ENCODE data around the gene MAP2K6.

Gene MAP2K6

DNA sequence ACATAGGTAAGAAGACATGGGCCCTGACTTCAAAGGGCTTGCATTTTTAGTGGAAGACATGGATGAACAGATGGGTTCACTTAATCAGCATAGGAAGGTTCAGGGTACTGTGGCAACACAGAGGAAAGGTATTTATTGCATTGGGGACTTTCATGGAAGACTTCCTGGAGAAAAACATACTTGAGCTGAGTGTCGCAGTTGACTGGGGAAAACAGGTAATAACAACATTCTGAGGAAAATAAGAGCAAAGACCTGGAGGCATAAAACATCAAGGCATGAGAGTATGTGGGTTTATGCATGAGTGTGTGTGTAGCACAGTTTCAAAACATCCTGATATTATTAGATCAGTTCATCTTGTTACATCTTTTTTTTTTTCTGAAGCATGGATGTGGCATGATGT is 82.7 kb downstream of the MAP2K6 start:
- no peak for DNase-seq

GRCh38 chr17:69499318-69499717 is 84.8 kb downstream of the MAP2K6 start:
- DNase-seq: no peak

DNA sequence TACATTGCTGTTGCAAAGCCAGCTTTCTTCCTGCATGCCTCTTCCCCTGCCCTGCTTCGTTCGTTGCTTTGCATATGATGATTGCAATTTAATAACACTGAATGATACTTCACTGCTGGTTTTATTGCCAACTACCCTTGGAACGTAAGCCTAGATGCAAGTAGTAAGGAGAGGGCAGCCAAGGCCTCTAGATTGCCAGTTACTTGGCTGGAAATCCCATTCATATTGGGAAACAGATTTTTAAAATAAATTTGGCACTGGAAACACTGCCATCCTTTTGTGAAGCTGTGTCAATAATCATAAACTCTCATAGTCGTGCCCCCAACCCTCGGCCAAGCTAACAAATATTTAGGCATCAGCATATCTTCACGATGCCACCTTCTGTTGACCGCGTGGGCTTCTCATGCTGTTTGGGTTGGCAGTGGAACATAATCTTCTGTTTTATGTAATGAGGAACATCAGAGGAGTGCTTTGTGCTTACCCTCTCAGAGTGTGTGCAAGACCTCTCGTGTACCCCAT is 86.5 kb downstream of the MAP2K6 start:
- DNase-seq: no peak

DNA sequence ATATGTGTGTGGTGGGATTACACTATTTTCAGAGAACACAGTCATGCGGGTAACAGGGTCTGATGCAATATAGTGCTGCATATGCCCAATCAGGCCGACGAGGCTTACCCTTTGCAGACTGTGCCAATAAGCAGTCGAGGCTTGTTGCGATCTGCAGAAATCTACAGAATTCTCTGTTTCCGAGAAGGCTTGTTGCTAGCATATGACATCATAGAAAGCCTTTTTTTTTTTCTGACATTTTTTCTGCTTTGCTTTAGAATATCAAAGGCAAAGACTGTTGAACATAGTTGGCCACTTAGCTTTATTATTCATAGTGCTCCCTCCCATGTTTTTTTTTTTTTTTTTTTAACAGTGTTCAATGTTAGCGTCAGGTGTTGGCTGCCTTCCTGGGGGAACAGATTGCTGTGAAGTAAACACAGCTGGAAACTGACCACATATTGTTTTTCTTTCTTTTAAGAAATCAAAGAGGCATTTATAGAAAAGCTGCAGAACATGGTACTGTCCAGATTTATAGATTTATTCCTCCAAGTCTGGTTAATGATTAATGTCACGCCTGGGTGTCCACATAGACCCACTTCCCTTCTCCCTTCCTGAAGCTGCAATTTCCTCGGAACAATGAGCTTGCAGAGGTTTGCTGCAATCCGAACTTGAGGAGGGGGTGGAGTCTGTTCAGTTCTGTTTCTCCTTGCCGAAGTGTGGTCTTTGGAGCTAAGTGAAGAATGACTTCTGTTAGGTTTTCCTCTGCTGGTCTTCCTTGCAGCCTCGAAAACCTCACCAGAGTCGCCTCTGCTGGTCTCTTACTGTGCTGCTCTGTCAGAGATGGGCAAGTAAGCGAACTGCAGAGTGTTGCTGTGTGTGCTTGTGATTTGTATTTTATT is 87.3 kb downstream of the MAP2K6 start:
- no peak for DNase-seq

GRCh38 chr17:69503711-69504110 is 89.2 kb downstream of the MAP2K6 start:
- DNase-seq: no peak

DNA sequence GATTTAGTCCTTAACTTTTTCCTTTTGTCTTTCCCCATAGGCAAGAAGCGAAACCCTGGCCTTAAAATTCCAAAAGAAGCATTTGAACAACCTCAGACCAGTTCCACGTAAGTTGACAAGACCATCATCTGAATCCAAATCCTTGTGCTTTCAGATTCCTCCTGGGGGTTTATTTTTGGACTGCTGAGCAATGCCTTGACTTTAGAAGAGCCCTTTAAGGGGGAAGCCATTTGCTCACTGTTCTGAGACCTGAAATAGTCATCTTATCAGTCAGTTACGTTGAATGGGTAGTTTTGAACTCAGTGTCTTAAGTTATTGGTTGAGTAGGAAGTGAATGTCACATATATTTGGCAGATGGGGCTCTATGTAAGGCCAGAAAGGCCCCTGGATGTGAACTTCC is 91.2 kb downstream of the MAP2K6 start:
- no peak for DNase-seq

- no peak for DNase-seq
Measured at GRCh38 chr17:69506489-69506888, 92.0 kb downstream of the MAP2K6 start.

DNA sequence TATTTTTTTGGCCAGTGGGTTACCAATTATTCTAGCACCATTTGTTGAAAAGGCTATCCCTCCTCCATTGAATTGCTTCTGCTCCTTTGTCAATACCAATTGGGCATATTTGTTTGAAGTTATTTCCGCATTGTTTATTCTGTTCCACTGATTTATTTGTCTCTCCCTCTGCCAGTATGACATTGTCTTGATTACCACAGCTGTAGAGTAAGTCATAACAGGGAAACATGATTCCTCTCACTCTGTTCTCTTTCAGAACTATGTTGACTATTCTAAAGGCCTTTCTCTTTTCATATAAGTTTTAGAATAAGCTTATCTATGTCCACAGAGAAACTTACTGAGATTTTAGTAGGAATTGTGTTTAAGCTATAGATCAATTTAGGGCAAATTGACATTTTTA is 94.3 kb downstream of the MAP2K6 start:
- DNase-seq: no peak

DNA sequence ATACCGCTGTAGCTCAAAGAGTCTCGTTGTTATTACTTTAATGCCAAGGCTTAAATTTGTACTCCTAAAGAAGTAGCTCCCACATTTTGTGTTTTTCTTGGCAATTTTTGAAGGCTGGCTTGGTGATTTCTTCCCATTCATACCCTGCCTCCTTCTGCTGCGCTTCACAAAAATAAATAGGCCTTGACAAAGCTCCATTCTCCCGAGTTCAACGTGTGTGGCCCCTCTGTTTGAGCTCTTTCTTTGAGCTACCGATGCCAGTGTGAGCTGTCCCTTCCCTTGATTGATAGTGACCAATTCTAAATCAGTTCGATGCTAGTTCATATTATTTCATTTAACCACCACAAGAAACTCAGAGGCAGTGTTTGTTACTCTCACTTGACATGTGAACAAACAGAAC is 96.8 kb downstream of the MAP2K6 start:
- DNase-seq: no peak

GRCh38 chr17:69512946-69513345 is 98.4 kb downstream of the MAP2K6 start:
- DNase-seq: no peak

GRCh38 chr17:69516225-69516624 is 101.7 kb downstream of the MAP2K6 start:
- no peak for DNase-seq

DNA sequence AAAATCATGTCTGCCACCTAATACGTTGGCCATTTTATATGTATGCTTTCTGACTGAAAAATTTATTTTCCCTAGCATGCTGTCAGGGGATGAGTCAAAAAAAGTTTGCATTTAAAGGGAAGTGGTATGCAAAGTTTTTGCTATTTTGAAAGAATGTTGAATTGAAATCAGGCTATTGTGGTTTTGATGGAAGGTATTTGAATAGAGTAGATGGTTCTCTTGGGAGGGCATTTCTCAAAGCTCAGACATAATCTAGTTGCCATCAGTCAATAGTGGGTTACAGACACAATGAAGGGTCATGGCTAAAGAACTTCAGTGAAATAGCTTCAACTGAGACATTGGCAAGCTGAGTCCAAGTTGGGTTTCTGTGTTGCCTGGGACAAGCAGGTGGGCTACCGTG is 102.4 kb downstream of the MAP2K6 start:
- no peak for DNase-seq

DNA sequence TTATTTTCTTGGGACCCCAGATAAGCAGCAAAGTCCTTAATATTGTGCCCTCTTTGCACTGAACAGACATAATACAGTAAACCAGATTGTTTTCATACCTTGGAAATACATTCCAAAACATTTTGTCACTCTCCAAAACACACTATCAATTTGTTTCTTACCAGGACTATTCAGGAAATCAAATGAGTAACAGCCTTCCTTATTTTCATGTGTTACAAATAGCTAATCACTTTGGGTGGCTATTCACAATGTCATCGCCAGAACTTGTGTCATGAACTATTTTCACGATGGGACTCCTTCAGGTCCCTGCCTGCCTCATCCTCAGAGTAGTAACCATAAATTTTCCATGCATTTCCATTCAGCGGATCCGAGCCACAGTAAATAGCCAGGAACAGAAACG is 104.5 kb downstream of the MAP2K6 start:
- no peak for DNase-seq

DNA sequence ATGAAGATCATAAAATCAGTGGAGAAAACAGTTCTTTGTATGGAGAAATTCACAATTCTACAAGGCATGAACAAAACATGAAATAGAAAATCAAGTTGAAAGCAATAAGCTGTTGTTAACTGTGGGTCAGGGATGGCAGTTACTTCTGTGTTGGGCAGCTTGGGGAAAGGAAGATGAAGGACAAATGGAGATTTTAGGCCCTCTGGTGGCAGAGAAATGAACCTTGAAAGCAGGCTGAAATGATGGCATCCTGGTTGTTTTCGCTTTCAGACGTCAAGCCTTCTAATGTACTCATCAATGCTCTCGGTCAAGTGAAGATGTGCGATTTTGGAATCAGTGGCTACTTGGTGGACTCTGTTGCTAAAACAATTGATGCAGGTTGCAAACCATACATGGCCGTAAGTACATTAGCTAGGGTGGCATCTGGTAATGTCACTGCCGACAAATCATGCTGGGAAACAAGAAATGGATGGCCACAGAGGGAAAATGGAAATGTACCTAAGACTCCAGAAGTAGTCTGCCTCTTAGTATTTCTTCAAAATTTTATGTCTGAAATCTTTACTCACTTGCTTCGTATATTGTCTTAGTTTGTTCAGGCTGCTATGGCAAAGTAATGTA is 108.9 kb downstream of the MAP2K6 start:
- DNase-seq: no peak

GRCh38 chr17:69524854-69525253 is 110.4 kb downstream of the MAP2K6 start:
- no peak for DNase-seq

GRCh38 chr17:69525920-69526841 is 111.7 kb downstream of the MAP2K6 start:
- DNase-seq: no peak

DNA sequence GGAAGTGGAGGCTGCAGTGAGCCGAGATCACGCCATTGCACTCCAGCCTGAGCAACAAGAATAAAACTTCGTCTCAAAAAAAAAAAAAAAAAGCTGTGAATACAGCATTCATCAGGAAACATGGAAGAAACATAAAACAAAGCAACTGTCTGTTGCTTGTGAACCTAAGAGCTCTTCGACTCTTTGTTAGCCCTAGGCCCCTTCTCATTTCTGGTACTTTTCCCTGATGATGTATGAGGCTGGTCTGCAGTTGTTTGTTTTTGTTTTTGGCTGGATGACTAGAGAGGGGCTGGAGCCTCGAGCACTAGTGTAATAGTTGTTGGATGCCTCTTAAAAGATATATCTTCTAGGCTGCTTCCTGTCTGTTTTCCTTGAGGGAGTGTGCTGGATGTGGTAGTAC is 113.5 kb downstream of the MAP2K6 start:
- DNase-seq: no peak

- DNase-seq: no peak
Measured at GRCh38 chr17:69533481-69534234, 119.2 kb downstream of the MAP2K6 start.

- no peak for DNase-seq
Measured at GRCh38 chr17:69534235-69534621, 119.7 kb downstream of the MAP2K6 start.

DNA sequence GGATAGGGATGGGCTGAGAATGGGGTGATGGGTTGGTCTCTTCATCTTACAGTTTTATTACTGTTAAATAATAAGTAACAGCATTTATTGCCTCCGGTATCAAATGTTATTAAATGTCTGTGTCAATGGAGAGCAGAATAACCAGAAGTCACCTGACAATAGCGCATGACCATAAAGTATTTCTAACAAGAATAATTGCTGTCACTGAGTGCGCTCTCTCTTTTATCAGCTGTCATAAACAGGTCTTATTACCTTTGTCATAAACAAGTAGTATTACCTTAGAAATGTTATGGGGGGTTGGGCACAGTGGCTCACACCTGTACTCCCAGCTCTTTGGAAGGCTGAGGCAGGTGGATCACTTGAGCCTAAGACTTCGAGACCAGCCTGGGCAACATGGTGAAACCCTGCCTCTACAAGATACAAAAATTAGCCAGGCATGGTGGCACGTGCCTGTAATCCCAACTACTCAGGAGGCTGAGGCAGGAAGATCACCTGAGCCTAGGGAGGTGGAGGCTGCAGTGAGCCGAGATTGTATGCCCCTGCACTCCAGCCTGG is 120.6 kb downstream of the MAP2K6 start:
- DNase-seq: no peak

GRCh38 chr17:69538795-69539194 is 124.3 kb downstream of the MAP2K6 start:
- DNase-seq: no peak

DNA sequence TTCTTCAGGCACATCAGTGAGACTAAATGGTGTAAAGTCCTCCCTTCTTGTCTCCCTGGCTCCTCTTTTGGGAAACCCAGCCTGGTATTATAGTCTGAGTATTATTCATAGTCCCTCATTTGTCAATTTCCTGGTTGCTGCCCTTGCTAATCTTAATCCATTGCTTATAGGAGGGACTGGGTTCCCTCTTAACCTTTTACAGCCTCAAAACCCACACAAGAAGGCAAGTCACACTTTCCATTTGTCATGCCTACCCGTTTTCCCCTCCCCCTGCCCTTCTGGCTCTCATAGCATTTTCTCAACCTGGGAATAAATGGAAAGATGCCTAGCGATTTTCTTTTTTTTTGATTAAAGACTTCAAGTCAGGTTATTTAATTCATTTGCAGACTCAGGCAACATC is 124.8 kb downstream of the MAP2K6 start:
- no peak for DNase-seq
